COLO829 (cell line): ENCODE data around the gene ITGB2.

ENCODE experiments used
- DNase-seq: peaks from one replicate; pipeline ENCODE4 v3.0.0; 2012; ENCODE audit warnings: low spot score

ITGB2 gene

DNA sequence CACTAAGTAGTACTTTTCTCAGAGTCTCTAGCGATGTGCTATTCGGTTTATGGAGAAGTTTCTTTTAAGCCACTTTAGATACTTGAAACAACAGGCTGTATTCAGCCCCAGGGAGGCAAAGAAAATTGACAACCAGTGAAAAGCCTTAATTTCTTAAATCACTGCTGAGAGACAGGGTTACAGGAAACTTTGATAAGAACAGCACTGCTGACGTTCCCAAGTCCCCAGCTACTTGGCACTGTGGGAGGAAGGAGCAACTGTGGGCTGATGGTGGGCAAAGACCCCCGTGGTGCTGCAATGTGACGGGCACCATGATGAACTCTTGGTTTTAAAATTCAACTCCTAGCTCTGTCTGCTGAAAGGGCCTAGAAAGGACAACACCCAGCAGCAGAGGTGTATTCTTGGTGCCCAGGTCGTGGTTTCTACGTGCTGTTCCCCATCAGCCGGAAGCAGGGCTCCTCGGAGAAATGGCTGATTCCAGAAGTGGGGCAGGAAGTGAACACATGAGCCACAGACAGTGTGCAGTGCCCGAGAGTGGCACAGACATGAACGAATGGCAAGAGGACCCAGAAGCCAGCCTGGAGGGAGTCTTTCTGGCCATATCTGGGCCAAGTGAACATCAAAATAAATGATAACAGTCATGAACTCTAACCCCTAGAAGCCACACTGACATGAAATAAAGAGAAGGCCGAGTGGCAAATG lies 52.5 kb downstream of the ITGB2 start:
- no peak for DNase-seq

DNA sequence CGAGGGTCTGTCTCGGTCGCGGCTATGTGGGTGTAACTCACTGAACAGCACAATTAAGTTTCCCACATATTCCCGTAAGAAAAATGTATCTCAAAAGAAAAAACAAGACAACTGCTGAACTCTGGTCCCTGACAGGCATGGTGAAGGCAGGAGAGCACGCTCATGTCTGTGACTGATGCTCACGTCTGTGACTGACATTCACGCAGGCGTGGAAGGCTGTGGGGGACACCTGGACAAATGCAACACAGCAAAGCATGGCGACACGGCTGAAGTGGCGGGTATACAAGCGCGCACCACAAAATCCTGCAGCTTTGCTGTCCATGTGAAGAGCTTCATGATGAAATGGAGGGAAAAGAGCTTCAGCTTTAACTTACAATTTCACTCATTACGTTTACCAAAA lies 53.2 kb downstream of the ITGB2 start:
- no peak for DNase-seq

DNA sequence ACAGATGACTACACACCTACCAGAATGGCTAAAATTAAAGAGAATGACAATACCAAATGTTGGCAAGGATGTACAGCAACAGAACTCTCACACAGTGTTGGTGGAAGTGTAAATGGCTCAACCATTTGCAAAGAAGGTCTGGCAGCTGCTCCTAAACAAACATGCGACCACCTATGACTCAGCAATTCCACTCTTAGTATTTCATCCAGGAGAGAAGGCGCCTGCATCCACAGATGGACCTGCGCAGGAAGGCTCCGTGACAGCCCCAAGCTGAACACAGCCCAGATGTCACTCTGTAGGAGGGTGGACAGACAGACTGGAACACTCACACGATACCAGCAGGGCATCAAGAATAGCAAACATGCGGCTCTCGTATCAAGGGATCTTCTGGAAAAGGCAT lies 53.9 kb downstream of the ITGB2 start:
- no peak for DNase-seq

DNA sequence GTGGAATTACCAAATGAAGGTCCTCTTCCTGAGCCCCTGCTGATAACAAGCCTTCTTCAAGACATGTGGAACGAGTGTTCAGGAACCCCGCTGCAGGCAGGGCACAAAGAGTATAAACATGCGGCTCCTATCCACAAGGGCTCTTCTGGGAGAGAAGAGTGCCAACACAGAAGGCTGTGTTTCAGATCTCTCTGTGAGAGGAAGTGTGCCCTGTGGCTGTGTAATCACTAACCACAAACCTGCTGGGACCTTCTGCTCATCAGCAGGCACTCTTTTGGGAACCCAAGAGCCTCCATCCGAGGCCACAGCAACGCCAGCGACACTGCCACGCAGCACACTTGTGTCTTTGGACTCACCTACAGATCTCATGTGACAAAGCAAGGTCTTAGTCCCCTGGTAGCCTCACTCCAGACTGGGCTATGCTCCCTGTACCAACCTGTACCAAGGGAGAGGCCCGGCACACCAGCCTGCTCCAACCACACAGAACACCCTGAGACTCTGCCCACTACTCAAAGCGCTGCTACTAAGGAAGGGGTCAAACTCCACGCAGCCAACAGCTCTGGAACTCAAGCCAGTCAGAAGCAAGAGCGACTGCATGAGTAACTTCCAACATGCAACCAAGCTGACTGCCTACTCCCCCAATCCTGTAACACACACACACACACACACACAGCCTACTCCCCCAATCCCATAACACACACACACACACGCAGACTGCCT lies 55.0 kb downstream of the ITGB2 start:
- peak; percentile 75 for DNase-seq

DNA sequence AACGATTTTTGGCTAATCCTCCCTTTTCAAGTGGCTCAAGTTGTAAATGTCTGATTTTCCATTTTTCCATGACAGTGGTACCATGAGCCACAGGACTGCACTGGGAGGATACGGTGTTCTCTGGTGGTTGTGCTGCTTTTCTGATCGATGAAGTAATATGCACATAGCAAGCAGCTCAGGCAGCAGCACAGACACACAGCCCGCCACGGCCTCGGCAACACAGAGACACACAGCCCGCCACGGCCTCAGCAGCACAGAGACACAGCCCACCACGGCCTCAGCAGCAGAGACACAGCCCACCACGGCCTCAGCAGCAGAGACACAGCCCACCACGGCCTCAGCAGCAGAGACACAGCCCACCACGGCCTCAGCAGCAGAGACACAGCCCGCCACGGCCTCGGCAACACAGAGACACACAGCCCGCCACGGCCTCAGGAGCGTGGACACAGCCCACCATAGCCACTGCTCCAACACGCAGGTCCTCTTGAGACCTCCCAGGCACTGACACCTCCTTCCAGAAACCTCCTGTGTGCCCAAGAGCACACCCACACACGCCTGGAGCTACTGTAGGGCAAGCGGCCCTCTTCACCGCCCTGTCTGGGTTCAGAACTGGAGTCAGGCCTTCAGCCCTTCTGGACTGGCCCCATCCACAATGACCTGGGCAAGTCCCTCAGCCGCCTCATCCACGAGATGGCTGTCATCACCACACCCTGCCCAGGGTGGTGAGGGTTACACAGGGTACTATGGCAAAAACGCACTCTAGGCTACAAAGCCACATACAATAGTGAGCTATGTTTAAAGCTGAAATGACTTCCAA lies 57.6 kb downstream of the ITGB2 start:
- DNase-seq = no peak

DNA sequence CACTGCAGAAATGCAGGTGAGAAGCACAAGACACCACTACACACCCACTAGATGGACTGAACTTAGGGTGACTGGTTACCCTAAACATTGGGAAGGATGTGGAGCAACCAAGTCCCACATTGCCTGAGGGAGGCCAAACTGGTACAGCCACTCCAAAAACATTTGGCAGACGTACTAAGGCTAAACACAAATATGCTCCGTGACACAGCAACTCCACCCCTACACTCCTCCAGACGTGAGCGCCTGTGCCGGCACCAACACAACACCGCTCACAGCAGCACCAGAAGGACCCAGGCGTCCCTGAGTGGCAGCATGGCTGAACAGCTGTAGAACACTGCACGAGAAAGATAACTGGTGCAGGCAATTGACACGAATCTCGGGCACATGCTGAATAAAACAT lies 61.9 kb downstream of the ITGB2 start:
- DNase-seq = no peak

DNA sequence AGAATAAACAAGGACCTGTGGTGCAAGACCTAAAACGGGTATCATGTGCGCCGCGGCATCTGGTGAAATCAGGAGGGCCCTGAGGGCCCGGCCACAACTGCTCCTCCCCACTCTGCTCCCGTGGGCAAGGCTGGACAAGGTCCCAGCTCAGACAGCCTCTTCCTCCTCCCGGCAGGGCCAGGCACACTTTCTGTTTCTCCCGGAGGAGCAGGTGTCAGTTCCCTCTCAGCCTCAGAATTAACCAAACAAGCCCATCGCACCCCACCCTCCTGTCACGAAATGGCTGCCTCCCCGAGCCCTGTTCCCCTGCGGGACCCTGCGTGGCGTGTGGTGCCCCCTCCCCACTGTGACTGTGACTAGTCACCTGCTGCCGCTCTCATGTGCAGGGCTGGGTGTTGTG lies 62.4 kb downstream of the ITGB2 start:
- no peak for DNase-seq

DNA sequence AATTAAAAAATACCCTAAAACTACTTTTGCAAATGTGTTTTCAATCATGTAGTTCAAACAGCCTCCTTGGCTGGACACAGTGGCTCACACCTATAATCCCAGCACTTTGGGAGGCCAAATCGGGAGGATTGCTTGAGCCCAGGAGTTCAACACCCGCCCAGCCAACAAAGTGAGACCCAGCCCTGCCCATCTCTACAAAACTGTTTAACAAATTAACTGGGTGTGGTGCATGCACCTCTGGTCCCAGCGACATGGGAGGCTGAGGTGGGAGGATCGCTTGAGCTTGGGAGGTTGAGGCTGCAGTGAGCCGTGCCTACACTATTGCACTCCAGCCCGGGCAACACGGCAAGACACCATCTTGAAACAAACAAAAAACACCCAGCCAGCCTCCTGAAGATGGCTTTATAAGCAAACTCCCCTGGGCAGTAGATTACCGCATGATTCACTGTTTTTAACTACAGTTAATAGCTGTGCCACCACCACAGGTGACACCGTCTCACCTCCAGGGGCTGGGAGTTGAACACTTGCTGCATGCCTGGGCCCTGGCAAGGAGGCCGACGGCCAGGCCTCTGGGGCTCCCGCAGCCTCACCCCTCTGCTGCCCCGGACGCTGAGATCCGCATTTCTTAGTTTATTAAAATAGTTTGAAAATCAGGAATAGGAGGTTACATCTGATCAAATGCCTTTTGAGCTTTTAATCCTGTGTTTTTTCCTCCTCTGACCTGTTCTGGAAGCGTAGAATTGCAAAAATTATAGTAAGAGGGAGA lies 63.4 kb downstream of the ITGB2 start:
- DNase-seq = no peak

DNA sequence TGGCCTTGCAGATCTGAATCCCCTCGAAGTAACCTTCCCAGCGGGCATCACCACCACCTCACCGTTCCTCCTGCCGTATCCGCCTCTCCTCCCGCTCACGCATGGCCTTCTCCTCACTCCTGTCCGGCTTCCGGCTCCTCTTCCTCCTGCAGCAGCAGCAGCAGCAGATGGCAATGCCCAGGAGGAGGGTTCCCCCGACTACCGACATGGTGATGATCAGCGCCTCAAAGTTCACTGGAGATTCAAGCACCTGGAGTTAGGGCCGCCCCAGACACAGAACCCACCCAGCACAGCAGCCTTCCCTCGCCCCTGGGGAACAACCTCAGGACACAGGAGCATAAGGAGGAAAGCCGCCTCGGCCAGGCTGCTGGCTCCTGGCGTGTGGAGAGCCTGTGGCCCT lies 64.6 kb downstream of the ITGB2 start:
- DNase-seq = no peak

DNA sequence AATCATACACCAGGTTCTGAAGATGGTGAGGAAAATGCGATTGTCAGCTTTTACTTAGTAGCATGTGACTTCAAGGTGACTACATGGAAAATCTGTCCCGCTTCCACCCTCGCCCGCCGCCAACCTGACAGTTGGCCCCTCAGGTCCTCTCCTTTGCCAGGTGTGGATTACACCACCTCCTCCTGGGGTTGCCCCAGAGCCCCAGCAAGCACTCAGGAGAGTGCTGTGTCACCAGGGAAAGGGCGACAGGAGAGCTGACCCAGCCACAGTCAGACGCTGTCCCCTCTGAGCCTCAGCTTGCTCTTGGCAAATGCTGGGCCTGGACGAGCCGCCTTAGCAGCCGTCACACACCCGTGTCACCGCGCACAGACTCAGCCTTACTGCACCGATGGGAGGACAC lies 65.1 kb downstream of the ITGB2 start:
- DNase-seq = no peak

DNA sequence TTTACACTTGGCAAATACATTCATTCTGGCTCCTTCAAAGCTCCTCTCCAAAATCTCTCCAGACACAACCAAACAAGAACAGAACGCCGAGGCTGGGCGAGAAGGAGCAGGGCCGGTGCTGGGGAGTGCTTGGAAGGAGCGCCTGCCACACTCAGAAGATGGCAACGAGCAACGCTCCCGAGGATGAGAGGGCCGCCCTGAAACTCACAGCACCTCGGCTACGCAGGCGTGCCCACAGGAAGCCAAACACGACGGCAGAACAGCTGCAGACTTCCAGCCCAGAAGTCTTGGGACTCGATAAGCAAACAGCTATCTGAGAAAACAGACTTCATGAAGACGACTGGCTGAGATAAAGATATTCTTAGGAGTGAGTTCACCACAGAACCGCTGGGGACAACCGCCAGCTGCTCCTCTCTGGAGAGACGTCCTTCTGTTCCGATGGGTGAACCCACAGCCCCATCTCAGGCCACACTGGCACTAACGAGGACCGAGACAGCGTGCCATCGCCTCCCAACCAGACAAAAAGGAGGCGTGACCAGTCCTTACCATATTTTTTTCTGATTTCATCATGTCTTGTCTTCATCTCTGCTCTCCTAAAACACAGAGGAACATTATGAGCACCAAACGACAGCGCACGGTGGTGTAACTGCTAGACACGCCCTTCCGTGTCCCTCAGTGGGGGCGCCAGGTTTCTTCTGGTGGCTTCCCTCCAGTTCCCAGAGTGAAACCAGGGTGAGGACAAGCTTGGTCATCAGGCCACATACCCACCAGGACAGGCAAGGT lies 65.8 kb downstream of the ITGB2 start:
- DNase-seq = no peak

DNA sequence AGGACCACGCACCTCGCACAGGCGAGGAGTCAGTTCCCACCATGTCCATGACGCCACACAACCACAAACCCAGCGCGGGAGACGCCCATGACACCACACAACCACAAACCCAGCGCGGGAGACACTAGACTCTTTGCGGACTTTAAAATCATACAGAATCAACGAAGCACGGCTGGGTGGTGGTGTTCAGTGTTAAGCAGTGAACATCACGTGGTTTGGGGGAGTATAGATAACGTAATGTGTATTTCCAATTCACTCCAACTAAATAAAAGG lies 66.4 kb downstream of the ITGB2 start:
- DNase-seq = no peak

DNA sequence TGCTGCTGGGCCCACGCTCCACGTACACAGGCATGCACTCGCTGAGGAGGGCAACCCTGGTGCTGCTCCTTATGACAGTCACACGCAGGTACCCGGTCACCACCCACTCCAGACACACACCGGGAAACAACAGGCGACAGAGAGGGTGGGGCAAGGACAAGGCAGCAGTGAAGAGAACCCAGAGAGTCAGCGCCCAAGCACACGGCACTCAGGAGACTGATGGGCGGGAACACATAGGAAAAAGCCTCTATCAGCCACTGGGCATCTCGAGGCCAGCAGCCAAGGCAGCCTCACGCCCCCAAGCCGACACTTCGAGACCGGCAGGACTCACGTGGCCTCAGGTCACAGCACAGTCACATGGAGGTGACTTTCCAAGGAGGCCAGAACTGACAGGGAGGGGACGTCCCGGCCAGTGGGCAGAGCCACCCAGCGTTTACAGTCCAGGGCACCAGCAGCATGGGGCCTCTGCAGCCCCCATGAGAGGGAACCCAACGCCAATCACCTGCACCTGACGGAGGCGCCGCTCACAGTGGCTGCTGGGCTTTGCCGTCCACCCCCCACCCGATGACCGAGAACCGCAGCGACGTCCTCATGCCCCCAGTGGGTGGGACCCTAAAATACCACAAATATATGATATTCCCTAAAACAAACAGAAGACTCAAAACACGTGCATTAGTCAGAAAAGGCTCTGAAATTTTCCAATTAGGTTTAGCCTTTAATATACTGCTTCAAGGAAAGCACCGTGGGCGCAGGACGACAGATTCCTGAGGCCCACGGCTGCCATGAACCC lies 66.9 kb downstream of the ITGB2 start:
- no peak for DNase-seq

DNA sequence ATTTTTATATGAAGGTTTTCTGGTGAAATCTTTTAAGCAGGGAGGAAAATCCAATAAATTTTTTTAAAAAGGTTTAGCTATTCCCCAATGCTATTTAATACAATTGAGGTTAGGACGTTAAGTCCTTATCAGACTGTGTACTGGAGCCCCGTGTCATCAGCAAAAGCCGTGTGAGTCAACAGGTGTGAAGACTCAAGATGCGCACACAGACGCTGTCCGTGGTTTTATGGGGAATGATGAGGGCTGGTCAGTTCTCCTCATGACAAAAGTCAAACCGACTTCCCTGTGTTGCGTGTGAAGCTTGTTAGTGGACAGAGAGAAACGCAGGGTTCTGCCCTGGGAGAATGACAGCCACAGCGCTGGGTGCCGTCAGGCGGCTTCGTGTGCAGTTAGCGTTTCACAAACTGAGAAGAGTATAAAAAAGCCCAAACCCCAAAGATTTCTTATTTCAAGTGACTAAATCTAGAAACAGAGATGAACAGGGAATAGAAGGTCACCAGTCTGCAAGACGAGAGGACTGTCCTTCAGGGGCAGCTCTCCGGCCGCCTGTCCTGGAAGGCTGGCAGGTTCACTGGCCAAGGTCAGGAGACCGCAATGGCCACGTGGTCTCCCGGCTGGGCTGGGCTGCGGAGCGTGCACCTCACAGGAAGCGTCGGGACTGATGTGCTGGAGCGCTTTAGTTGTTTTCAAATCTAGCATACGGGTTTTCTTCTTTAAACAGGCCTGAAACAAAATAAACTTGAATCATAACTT lies 69.6 kb downstream of the ITGB2 start:
- DNase-seq = no peak

DNA sequence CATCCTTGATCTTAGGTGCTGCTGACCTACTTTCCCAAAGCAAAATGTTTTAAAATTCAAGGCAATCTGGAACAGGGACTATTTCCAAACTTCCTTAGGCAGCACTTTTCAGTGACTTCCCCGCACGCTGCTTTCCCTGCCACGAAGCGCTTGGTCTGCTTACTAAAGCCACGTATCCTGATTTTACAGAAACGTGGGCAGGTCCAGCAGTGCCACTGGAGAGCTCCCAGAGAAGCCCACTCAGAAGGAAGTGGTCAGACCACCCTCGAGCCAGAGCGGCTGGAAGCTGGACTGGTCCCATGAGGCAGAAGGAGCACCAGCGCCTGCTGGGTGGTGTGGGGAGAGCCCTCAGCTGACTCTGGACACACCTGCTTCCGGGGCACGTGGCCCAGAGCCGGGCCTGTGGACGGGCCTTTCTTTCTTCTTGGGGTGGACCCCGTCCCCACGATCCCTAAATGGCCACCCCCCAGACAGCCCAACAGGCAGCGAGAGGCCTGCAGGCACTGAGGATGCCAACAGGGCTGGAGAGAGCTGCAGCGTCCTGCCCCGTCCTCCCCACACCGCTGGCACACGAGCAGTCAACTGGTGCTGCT lies 70.4 kb downstream of the ITGB2 start:
- DNase-seq = no peak

DNA sequence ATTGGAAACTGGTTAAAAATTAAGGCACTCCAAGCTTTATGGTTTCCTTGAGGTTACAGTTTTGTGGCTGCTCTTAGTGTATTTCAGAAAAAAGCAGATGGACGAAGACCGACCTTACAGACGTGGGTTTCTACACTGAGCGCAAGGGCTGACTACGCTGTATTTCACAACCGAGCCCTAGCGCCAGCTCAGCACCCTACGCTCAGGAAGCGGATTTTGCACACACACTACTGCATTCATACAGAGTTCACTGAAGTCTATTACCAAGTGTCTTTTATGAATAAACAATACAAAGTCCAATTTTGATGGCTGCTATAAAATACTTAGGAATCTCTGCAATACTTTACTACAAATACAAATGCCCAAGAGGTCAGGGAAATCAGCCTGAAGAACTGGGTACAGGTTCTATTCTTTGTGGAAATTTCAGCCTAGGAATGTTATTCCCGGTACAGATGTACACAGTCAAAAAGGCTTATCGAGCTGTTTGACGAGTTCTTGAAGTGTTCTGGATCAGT lies 71.0 kb downstream of the ITGB2 start:
- DNase-seq = peak; percentile 57

DNA sequence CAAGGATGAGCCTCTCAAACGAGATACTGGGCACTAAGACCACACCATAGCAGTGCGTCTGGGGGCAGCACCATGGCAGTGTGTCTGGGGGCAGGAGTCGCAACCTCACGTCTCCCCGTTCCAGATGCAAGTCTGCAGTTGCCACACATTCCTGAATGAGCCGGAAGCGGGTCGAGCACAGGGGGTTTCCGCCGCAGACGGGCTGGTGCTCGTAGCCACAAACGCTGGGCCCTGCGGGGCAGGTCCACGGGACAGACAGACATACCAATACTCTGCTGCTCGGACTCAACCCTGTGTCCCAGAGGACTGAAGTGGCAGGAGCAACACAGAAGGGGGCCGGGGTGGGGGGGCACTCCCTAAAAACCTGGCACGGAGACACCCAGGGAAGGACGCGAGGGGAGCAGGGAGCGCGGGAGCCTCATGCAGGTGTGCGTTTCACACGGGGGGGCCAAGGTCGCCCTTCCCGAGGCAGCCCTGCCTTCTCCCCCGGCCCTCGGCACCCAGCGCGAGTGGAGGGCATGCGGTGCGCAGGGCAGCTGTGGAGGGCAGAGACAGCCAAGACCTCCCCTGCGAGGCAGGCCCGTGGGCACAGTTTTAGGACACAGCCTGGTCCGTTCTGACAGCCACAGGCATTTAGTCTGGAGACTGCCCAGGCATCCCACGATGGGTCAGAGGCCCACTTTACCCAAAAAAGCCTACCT lies 71.7 kb downstream of the ITGB2 start:
- DNase-seq = no peak

DNA sequence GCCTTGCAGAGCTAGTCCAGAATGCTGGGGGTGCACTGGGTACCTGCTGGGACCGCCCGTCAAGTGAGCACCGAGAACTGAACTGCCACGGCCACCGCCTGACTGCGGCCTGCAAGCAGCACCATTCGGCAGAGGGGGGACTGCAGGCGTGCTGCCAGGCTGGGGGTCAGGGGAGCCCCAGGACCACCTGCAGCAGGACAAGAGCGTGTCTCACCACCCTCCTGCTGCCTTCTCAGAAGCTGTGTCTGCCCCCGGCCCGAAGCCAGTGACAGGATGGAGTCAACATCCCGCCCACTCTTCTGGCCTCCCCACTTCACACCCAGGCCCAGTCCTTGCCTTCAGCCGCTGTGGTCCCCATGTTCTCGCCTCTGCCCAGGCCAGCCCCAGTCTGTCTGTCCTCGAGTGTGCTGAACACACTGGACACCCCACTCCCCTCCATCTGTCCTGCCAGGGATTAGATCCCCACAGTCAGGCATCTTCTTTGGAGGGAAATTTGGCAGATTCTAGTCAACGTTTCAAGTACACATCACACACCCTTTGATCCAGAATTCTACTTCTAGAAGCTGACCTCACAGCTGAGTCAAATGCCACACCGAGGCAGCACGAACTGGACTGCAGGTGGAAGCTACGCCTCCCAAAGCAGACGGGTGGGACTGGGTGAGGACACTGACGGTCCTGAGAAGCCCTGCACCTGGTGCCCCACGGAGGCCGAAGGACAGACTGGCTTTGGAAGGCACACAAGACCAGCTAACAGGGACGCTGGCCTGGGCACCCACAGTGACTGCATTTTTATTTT lies 73.2 kb downstream of the ITGB2 start:
- DNase-seq = no peak
